BE2C (cell line): ENCODE results near the gene MARCOL.

Experiments
- DNase-seq: peaks from one replicate; pipeline ENCODE4 v3.0.0-alpha.2; 2020
- H3K27me3 ChIP-seq: fragments of 250-450 bp; sonication (Bioruptor Pico); 2 replicates; pipeline ENCODE4 v1.5.1; 2020; ENCODE audit warnings: mild to moderate bottlenecking
- H3K36me3 ChIP-seq: fragments of 250-450 bp; sonication (Bioruptor Pico); 2 replicates; pipeline ENCODE4 v1.5.1; 2020; ENCODE audit warnings: mild to moderate bottlenecking
- H3K4me1 ChIP-seq: fragments of 250-450 bp; sonication (Bioruptor Pico); 2 replicates; pipeline ENCODE4 v1.5.1; 2020
- H3K4me3 ChIP-seq: 2 replicates; pipeline ENCODE4 v1.5.1; 2011; ENCODE audit warnings: low read depth, low read length
- H3K9me3 ChIP-seq: fragments of 250-450 bp; sonication (Bioruptor Pico); 2 replicates; pipeline ENCODE4 v1.5.1; 2020
- CTCF ChIP-seq: IDR thresholded peaks from 2 replicates; pipeline ENCODE4 v1.5.1; 2012; ENCODE audit warnings: mild to moderate bottlenecking, low read depth, low read length

MARCOL gene

GRCh38 chr5:148205044-148205806 lies 33.1 kb upstream of the MARCOL start:
- H3K4me1 ChIP-seq, result no peaks in the 10 kb centered on the region
- no peaks in the 10 kb centered on the region for H3K9me3 ChIP-seq
- H3K36me3 ChIP-seq, result no peaks in the 10 kb centered on the region
- H3K4me3 ChIP-seq, result no peak overlapping the region
- no peak for TF ChIP-seq CTCF
- no peak for DNase-seq
- peaks cover 3% of the 10 kb centered on the region; the same call in 1 of the 2 replicates for H3K27me3 ChIP-seq

GRCh38 chr5:148205865-148206264 lies 32.5 kb upstream of the MARCOL start:
- TF ChIP-seq CTCF, result no peak
- Histone ChIP-seq H3K4me1 (no peaks in the 10 kb centered on the region), H3K9me3 (no peaks in the 10 kb centered on the region), H3K27me3 (peaks cover 3% of the 10 kb centered on the region; the same call in 1 of the 2 replicates), H3K36me3 (no peaks in the 10 kb centered on the region), H3K4me3 (no peak overlapping the region)
- DNase-seq, result no peak

GRCh38 chr5:148206620-148207019 lies 31.7 kb upstream of the MARCOL start:
- no peak for DNase-seq
- no peaks in the 10 kb centered on the region for H3K4me1 ChIP-seq
- no peaks in the 10 kb centered on the region for H3K27me3 ChIP-seq
- TF ChIP-seq CTCF, result no peak
- no peak overlapping the region for H3K4me3 ChIP-seq
- H3K36me3 ChIP-seq, result no peaks in the 10 kb centered on the region
- H3K9me3 ChIP-seq, result no peaks in the 10 kb centered on the region

GRCh38 chr5:148208226-148208625 lies 30.1 kb upstream of the MARCOL start:
- no peak for DNase-seq
- TF ChIP-seq CTCF, result no peak
- no peaks in the 10 kb centered on the region for H3K27me3 ChIP-seq

GRCh38 chr5:148209151-148209770 lies 29.1 kb upstream of the MARCOL start:
- no peak overlapping the region for H3K4me3 ChIP-seq
- no peaks in the 10 kb centered on the region for H3K27me3 ChIP-seq
- no peak for TF ChIP-seq CTCF
- DNase-seq, result no peak
- no peaks in the 10 kb centered on the region for H3K36me3 ChIP-seq
- H3K4me1 ChIP-seq, result no peaks in the 10 kb centered on the region
- no peaks in the 10 kb centered on the region for H3K9me3 ChIP-seq

More at GRCh38 chr5:148208226-148208625, 30.1 kb upstream of the MARCOL start:
- no peaks in the 10 kb centered on the region for H3K4me1 ChIP-seq
- no peak overlapping the region for H3K4me3 ChIP-seq
- no peaks in the 10 kb centered on the region for H3K9me3 ChIP-seq
- H3K36me3 ChIP-seq, result no peaks in the 10 kb centered on the region

- H3K4me1 ChIP-seq, result no peaks in the 10 kb centered on the region
Measured at GRCh38 chr5:148214665-148215185, 23.6 kb upstream of the MARCOL start.

More at GRCh38 chr5:148214665-148215185, 23.6 kb upstream of the MARCOL start:
- no peak for TF ChIP-seq CTCF
- H3K4me3 ChIP-seq, result no peak overlapping the region
- DNase-seq, result no peak
- H3K36me3 ChIP-seq, result no peaks in the 10 kb centered on the region
- no peaks in the 10 kb centered on the region for H3K9me3 ChIP-seq
- no peaks in the 10 kb centered on the region for H3K27me3 ChIP-seq
